HL-60 (cell line): Measurements from ENCODE around the gene DNAH10.
"Not testable (repeated sequence)": the region's sequence is repeated elsewhere in the genome, so short reads cannot be mapped to it uniquely, and the experiment has no call there.

Experiments used
- DNase-seq, 2 experiments: peaks; one replicate each; pipeline ENCODE4 v3.0.0-alpha.2; 2010 to 2020; ENCODE audit warnings: low read depth in 1 of 2, low spot score in 1 of 2
- H3K27ac ChIP-seq: fragments of 250-450 bp; sonication (Bioruptor Pico); replicated peaks from 2 replicates; pipeline ENCODE4 v1.5.1; 2020; ENCODE audit warnings: mild to moderate bottlenecking, moderate library complexity
- H3K27me3 ChIP-seq: fragments of 250-450 bp; sonication (Bioruptor Pico); 2 replicates; pipeline ENCODE4 v1.5.1; 2021; ENCODE audit warnings: mild to moderate bottlenecking, moderate library complexity; ENCODE audit not compliant: insufficient read depth, poor library complexity, severe bottlenecking
- H3K4me3 ChIP-seq: replicated peaks from 2 replicates; pipeline ENCODE4 v1.5.1; 2011; ENCODE audit warnings: mild to moderate bottlenecking, control low read depth, low read length; ENCODE audit not compliant: insufficient read depth
- CTCF ChIP-seq: IDR thresholded peaks from one replicate; pipeline ENCODE4 v1.5.1; 2011; ENCODE audit warnings: low read length, control low read depth, inconsistent platforms; ENCODE audit not compliant: insufficient read depth
- GABPA ChIP-seq: IDR thresholded peaks from 2 replicates; pipeline ENCODE4 v1.6.1; 2012; ENCODE audit warnings: low read depth
- POLR2AphosphoS5 ChIP-seq: IDR thresholded peaks from 2 replicates; pipeline ENCODE4 v1.6.1; 2012; ENCODE audit warnings: low read depth
- REST ChIP-seq: IDR thresholded peaks from 2 replicates; pipeline ENCODE4 v1.6.1; 2012; ENCODE audit warnings: low read depth; ENCODE audit not compliant: insufficient replicate concordance
- SPI1 ChIP-seq: IDR thresholded peaks from 2 replicates; pipeline ENCODE4 v1.6.1; 2012; ENCODE audit warnings: low read depth, mild to moderate bottlenecking, borderline replicate concordance

Gene DNAH10

GRCh38 chr12:123945287-123946151 lies 183.4 kb downstream of the DNAH10 start:
- no peak for DNase-seq
- TF ChIP-seq GABPA = no peak
- TF ChIP-seq SPI1 = no peak
- no peak for TF ChIP-seq REST
- no peak for TF ChIP-seq CTCF
- TF ChIP-seq POLR2AphosphoS5 = no peak
- no peaks in the 10 kb centered on the region for H3K27me3 ChIP-seq
- H3K4me3 ChIP-seq = no peak overlapping the region
- H3K27ac ChIP-seq = no peak overlapping the region

- Histone ChIP-seq H3K27me3 (no peaks in the 10 kb centered on the region), H3K4me3 (no peak overlapping the region), H3K27ac (no peak overlapping the region)
- no peak for DNase-seq
- no peak for TF ChIP-seq REST
- TF ChIP-seq GABPA = no peak
- no peak for TF ChIP-seq SPI1
- no peak for TF ChIP-seq POLR2AphosphoS5
- TF ChIP-seq CTCF = no peak
Measured at GRCh38 chr12:123946152-123946515, 184.0 kb downstream of the DNAH10 start.

- H3K27ac ChIP-seq, DNase-seq, H3K27me3 ChIP-seq, H3K4me3 ChIP-seq: not testable (repeated sequence)
Measured at GRCh38 chr12:123946516-123947505, 184.7 kb downstream of the DNAH10 start.

GRCh38 chr12:123947531-123947930 lies 185.4 kb downstream of the DNAH10 start:
- H3K27ac ChIP-seq, H3K27me3 ChIP-seq, H3K4me3 ChIP-seq, DNase-seq: not testable (repeated sequence)
